HG03342 (cell line): ENCODE measurements around the gene ERP27.

ENCODE experiments used
- ATAC-seq: cut with Tn5 transposase; IDR thresholded peaks from one replicate; pipeline ENCODE4 v1.9.1; 2021; ENCODE audit warnings: mild to moderate bottlenecking, moderate library complexity; ENCODE audit not compliant: unreplicated experiment

The ERP27 gene

DNA sequence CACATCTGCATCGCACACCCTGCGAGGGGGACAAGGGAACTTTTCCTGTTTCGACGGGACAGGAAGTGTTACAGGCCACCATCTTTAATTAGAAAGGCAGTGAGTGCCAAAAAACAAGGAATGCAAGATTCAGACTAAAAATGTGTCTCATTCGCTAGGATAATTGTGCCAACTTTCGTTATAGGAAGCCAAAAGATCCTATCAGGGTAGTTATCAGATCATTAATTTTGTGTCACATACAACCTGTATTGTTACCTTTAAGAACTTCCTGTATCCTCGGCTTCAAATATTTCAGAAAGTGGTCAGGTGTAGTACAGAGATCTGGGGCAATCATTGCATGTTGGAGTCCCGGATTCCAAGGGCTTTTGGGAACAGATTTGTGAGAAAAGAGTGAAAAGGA, 33.5 kb downstream of the ERP27 start:
- ATAC-seq: no peak

DNA sequence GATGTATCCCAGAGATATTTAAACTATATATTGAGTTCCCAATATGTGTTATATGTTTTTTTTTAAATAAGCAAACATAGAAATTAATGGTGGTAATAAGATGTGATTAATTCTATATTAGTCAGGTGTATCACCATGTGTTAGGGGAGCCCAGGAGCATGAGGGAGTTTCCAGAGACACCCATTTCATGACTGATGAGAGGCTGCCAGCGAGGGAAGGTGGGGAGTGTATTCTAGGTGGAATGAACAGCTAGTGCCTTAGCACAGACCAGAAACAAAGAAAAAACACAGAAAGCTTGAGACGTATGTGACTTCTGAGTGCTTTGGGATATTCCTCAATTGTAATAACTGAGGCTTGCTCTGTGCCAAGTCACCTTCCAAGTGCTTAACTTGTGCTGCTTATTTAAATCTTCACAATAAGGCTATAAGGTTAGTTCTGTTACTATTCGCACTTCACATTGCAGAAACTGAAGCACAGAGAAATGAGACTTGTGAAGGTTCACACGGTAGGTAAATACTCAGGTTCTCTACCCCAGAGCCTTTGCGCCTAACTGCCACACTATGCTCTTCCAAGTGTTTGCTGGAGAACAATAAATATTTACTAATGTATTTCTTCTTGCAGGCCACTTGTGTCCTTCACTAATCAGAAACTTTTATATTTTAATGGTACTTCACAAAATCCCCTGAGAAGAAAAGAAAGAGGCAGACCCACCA, 34.8 kb downstream of the ERP27 start:
- ATAC-seq: no peak

DNA sequence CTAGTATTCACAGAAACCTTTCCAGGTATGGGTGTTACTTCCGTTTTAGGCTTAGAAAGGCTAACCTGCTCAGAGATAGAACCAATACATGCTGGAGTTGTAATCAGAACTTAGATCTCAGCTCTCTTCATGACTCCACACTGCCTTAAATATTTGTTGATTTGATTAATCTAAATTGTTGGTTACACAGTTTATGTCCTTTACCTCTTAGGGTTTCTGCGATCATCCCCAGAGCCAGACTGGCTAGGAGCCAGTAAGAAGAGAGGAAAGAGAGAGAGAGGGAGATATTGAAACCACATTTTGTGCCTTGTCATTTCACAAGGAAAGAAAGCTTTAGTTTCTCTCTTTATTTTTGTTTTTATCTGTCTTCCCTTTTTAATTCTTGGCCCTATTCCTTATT, 35.9 kb downstream of the ERP27 start:
- ATAC-seq: no peak

DNA sequence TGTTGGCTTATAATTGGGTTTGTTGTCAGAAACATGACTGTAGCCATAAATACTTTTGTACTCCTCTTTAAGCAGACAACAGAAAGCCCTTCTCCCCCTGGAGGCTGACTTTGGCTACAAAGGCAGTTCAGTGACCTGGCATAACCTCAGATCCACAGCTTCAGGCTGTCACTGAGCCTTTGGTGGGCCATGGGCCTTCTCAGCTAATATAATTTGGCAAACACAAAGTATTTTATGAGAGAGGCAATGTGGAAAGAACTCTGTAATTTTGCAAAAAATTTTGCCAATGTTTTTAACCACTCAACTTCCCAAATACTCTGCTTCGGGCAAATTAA, 37.1 kb downstream of the ERP27 start:
- no peak for ATAC-seq

DNA sequence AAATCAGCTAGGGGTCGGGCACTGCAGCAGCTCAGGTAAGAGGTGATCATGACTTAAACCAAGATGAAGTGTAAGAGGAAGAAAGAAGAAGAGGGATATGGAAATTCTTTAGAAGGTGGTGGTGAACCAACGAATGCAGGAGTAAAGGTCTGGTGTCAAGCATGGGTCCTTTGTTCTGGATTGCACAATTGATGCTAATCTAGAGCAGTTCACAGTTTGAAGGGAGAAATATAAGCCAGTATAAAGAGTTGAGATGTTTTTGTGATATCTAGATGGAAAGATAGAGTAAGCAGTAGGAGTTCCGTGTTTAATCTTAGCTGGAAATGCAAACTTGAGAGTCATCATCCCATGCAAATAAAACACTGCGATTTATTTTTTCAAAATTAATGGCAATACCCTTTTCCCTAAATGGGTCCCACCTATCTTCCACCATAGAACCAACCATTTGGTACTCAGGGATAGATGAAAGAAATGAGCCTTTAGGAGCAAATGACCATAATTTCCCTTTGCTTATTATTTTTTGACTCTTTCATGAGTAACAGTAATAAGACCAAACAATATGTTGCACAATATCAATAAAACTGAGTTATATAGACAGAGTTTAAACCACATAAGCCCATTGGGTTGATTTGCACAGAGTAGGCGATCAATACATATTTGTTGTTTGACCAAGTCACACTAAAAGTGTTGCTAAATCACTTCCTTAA, 37.7 kb downstream of the ERP27 start:
- no peak for ATAC-seq

DNA sequence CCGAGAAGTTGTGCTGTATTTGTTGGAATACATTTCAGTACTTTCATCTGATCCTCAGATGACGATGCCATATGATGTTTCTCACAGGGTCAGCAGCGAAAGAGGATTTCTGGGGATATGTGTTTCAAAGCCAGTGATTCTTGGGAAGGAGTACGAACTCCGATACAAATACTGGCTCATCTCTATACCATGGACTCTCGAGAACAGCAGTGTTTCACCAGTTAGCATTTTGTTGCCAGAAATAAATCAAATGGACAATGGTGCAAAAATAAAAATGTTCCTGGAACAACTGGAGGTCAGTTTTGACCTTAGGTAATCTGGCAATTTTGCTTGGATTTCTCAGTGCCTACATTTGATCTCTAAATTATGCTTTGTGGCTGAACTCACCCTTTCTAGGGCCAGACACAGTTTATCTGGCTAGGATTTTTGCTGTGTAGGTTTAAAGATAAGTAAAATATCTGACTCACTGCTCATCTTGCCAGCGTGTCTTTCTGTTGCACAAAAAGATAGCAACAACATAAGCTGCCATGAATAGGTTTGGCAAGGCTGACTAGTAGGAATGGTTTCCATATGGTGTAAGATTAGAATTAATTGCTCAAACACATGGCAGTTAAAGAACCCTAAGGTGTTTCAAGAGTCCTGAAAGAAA, 41.7 kb downstream of the ERP27 start:
- no peak for ATAC-seq

DNA sequence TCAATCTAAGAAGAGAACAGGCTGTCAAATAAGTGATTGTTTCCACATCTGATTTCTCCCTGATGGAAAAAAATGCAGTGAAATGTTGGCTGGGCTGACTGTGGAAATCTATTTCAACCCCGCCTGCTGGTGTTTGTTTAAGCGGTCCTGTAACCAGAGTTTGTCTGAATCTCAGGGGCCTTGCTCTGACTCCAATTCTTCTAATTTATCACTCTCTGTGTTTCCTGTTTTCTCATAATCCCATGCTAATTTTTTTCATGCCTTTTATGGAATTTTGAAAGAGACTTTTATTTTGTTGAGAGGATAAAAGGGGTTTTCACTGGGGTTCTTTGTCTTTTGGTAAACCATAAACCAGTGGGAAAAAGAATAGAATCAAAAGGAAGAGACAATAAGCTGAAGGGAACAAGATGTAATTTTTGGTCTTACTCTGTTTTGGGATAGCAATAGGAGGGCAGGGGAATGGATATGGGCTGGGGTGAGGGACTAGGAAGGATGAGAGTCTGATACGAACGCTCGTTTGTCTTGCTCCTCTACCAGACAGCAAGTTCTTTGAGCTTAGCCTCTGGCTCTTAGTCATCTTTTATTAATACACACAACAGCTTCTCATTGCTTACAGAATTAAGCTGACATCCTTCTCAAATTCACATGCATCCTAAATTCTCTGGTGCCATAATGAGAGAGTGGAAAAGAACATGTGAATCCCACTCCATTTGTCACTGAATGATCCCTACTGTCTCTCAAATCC, 44.7 kb downstream of the ERP27 start:
- ATAC-seq: no peak

GRCh38 chr12:14892726-14893505, 45.4 kb downstream of the ERP27 start:
- ATAC-seq: no peak

GRCh38 chr12:14890701-14891100, 47.6 kb downstream of the ERP27 start:
- no peak for ATAC-seq

GRCh38 chr12:14886271-14886670, 52.1 kb downstream of the ERP27 start:
- ATAC-seq: no peak

- no peak for ATAC-seq
Observed at GRCh38 chr12:14885718-14886221, 52.6 kb downstream of the ERP27 start, which contains the start of gene MGP. TSS of gene MGP (minus strand) at chr12:14885854. CDS start at chr12:14885791, 63 bp downstream.

DNA sequence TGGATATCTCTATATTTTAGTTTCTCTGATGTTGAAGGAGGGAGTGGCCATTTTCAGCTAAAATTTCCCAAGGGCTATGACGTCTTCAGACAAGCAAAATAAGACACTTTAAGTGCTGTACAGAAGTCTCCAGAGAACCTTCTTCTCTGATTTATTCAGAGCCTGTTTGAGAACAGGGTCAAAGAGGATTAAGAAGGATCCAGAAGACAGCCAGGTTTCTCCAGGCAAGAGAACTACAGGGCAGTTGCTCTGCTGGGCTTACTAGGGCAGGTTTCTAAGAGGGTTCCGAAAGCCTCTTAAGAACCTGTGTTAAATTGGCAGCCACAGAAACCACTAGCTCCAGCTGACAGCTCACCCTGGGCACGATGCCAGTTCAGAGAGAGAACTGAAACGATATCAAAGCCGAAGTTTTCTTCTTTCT, 53.9 kb downstream of the ERP27 start:
- peak; percentile 97 for ATAC-seq

DNA sequence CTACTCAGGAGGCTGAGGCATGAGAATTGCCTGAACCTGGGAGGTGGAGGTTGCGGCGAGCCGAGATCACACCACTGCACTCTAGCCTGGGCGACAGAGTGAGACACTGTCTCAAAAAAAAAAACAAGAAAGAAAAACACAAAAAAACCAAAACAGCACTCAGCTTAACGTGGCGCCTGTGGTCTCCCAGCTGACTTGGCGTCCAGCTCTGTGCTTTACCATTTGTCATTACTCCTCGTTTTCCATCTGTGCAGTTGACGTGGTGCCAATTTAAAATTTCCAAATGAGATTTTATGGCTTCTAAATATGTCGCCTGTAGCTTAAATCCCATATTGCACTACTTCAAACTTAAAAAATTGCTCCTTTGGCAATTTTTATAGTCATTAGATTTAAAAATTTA, 54.7 kb downstream of the ERP27 start:
- no peak for ATAC-seq

GRCh38 chr12:14880890-14881453, 57.4 kb downstream of the ERP27 start:
- no peak for ATAC-seq

- no peak for ATAC-seq
Observed at GRCh38 chr12:14879222-14879933, 59.0 kb downstream of the ERP27 start.

DNA sequence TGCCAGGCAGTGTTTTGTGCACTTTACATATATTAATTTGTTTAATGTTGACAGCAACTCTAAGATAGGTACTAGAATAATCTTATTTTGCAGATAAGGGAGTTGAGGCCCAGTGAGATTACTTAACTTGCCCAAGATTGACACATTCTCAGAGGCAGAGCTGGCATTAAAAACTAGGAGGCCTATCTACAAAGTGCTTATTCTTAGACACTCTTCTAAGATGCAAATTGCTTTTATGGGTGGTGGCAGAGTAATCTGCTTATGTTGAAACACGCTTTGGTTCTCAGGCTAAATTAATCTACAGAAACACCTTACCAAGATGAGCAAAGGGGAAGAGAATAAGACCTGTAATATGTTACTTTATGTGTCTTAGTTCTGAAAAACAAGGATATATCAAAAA, 59.8 kb downstream of the ERP27 start:
- no peak for ATAC-seq

DNA sequence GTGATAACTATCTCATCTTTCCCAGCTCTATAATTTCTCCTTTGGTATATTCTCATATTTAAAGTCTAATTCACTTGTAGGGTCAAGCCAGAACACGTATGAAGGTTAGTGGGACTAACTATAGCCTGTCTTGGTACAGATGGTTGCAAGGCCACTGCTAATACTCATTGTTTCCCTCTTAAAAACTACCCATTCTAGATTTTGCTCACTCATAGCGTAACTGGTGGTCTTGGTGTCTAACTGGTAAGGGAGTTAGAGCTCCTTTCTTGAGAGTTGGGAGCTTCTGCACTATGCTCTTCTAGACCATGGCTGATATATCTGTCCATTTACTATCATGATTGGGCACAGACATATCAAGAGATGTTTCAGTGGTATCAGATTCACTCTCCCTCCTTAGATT, 61.5 kb downstream of the ERP27 start:
- ATAC-seq: no peak

DNA sequence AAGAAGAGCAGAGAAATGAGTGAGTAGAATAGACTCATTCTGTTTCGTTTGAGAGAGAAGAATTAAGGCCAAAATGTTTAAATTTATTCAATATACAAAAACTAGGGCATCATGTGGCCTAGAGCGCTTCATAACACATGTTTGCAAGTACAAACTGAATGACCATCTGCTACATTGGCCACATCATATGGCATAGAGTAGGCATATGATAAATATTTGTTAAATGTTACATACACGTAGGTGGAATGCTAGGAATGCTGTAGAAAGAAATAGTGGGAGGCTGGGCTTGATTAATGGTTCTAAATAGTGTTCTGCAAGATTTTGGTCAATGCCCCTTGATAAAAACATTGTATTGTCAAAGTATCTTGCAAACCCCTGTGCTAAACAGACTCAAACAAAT, 63.5 kb downstream of the ERP27 start:
- ATAC-seq: no peak

DNA sequence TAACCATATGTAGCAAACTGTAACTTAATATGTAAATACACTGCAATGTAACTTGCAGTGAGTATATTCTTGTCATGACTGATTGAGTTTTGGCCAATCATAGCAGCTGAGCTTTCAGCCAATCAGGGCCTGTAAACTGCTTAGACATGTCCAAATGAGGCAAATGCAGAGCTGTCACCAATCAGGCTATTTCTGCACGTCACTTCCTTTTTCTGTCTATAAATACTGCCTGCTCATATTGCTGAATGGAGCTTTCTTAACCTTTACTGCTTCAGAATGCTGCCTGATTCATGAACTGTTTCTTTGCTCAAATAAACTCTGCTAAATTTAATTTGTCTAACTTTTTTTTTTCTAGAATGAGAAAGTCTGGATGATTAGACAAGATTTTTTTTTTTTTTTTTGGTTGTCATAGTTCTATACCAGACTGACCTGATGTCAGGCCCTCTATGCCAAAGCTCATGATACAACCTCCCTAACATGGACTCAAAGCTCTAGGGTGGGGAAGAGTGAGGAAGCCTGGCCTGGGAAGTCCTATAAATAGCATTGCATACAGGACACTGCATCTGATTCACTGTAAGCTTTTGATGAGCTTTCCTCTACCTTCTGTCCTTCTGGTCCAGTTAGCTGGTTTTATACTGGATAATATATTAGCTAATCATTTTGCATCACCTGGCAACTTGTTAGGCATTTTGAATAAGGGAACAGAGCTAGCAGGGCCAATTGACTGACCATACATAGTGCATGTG, 64.7 kb downstream of the ERP27 start:
- ATAC-seq: no peak
